Karpas-422 (cell line): ENCODE results near the gene ZNF625. TPM values are rescaled to one million over a fixed set of nuclear protein-coding genes. Genes with fewer than 3 reads are reported as not detected.
A peak's percentile ranks its signal among the peaks of the same experiment; 100 is the strongest.

Source experiments
- DNase-seq: peaks from one replicate; pipeline ENCODE4 v3.0.0-alpha.2; 2015
- H2AFZ ChIP-seq: fragments of 200-600 bp; sonication (generic); 2 replicates; pipeline ENCODE4 v1.6.1; 2014; ENCODE audit warnings: antibody characterized with exemption, low read length, mixed read lengths
- H3K27ac ChIP-seq: fragments of 200-600 bp; sonication (generic); 2 replicates; pipeline ENCODE4 v1.5.1; 2014; ENCODE audit warnings: mild to moderate bottlenecking, low read length, moderate library complexity
- H3K27me3 ChIP-seq: fragments of 200-600 bp; sonication (generic); 2 replicates; pipeline ENCODE4 v1.6.1; 2014; ENCODE audit warnings: low read length, mixed read lengths
- H3K36me3 ChIP-seq: fragments of 200-600 bp; sonication (generic); 2 replicates; pipeline ENCODE4 v1.6.1; 2014; ENCODE audit warnings: low read length, mixed read lengths; ENCODE audit not compliant: insufficient read depth
- H3K4me1 ChIP-seq: fragments of 200-600 bp; sonication (generic); 2 replicates; pipeline ENCODE4 v1.6.1; 2014; ENCODE audit warnings: mild to moderate bottlenecking, low read length, mixed read lengths
- H3K4me2 ChIP-seq: fragments of 200-600 bp; sonication (generic); 2 replicates; pipeline ENCODE4 v1.6.1; 2014; ENCODE audit warnings: low read length, low read depth, mild to moderate bottlenecking; ENCODE audit not compliant: poor library complexity, severe bottlenecking
- H3K4me3 ChIP-seq: fragments of 200-600 bp; sonication (generic); 2 replicates; pipeline ENCODE4 v1.5.1; 2014; ENCODE audit warnings: mild to moderate bottlenecking, antibody characterized with exemption, low read length, mixed read lengths
- H3K79me2 ChIP-seq: fragments of 200-600 bp; sonication (generic); 2 replicates; pipeline ENCODE4 v1.6.1; 2014; ENCODE audit warnings: mild to moderate bottlenecking, low read length, mixed read lengths
- H3K9ac ChIP-seq: fragments of 200-600 bp; sonication (generic); 2 replicates; pipeline ENCODE4 v1.6.0; 2014; ENCODE audit warnings: low read length
- H3K9me2 ChIP-seq: fragments of 200-600 bp; sonication (generic), shearing (Covaris generic); replicated peaks from 2 replicates; pipeline ENCODE4 v1.6.0; 2014; ENCODE audit warnings: mild to moderate bottlenecking, low read length, moderate library complexity; ENCODE audit not compliant: insufficient read depth
- H3K9me3 ChIP-seq: fragments of 300-700, 200-600 bp; sonication (generic); 2 replicates; pipeline ENCODE4 v1.6.1; 2014; ENCODE audit warnings: low read length, mixed read lengths
- H4K20me1 ChIP-seq: fragments of 200-600 bp; sonication (generic); 2 replicates; pipeline ENCODE4 v1.6.1; 2014; ENCODE audit warnings: mild to moderate bottlenecking, antibody characterized with exemption, low read length, low read depth; ENCODE audit not compliant: insufficient read depth
- total RNA-seq: library from RNA; depleted of rRNA; stranded (reverse); fragments of >200 nt; shearing (Covaris generic); gene quantifications from 2 replicates; pipeline ENCODE4 v1.2.3, GENCODE V29; 2014; ENCODE audit warnings: low replicate concordance

ZNF625 gene
- total RNA-seq, 1 experiment from 2014 or later = 9.7 TPM

DNA sequence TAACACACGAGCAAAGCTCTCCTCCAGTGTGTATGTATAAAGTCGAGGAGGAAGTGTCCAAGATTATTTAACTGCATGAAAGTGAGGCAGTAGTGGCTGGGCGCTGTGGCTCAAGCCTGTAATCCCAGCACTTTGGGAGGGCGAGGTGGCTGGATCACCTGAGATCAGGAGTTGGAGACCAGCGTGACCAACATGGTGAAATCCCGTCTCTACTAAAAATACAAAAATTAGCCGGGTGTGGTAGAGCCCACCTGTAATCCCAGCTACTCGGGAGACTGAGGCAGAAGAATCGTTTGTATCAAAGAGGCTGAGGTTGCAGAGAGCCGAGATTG lies 15.2 kb downstream of the ZNF625 start:
- H3K4me1 ChIP-seq = peaks cover 18% of the 10 kb centered on the region
- no peak for DNase-seq
- H3K4me2 ChIP-seq = peak overlapping the region; percentile 84
- H3K79me2 ChIP-seq = peaks cover 34% of the 10 kb centered on the region
- H3K27me3 ChIP-seq = no peaks in the 10 kb centered on the region
- peak overlapping the region; percentile 83; the same call in 1 of the 2 replicates for H3K4me3 ChIP-seq
- no peak overlapping the region for H3K27ac ChIP-seq
- H3K9ac ChIP-seq = no peak overlapping the region
- H3K9me2 ChIP-seq = no peaks in the 10 kb centered on the region
- no peaks in the 10 kb centered on the region for H4K20me1 ChIP-seq
- peaks cover 42% of the 10 kb centered on the region for H3K36me3 ChIP-seq
- H3K9me3 ChIP-seq = peaks cover 13% of the 10 kb centered on the region
- H2AFZ ChIP-seq = no peak overlapping the region

DNA sequence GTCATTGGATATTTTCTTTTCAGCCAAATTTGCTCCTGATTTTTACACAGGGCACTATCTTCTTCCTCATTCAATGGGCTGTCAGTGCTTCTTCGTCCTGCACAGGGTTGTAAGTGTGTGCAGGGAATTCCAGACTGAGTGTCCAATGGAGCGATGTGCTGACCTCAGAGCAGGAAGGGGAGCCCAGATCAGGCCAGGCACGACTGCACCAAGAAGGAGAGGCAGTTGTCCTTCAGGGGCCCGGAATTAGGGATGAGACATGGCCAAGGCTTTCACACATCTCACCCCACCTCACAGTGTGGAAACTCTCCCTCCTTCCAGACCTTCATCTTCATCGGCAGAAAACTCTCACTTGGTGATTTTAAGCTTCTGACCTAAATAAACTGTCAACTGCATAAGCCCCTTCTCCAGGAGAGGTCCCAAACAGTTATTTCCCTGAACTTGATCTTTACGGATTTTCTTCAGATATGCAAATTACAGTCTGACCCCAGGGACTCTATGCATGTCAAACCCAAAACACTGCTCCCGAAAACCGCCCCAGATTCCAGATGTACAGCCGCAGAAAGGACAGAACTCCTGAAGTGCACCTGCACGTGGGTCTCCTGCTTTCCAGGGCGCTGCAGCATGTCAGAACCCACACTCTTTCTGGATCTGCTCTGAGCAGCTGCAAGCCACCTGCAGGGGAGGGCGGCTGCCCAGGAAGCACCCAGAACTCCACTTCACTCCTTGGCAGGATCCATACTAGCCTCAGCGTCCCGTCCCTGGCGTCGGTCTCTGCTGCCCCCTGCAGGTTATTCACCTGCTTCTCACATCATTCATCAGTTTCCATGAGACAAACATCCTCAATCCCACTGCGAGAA lies 15.8 kb downstream of the ZNF625 start:
- no peaks in the 10 kb centered on the region for H3K27me3 ChIP-seq
- H3K4me1 ChIP-seq = peaks cover 18% of the 10 kb centered on the region
- peak overlapping the region; percentile 83 for H3K4me3 ChIP-seq
- H4K20me1 ChIP-seq = no peaks in the 10 kb centered on the region
- no peaks in the 10 kb centered on the region for H3K9me2 ChIP-seq
- H3K79me2 ChIP-seq = peaks cover 34% of the 10 kb centered on the region
- H3K9ac ChIP-seq = peak overlapping the region; percentile 84
- peak overlapping the region; percentile 84 for H3K4me2 ChIP-seq
- H3K9me3 ChIP-seq = peaks cover 7% of the 10 kb centered on the region
- H3K36me3 ChIP-seq = peaks cover 39% of the 10 kb centered on the region
- H3K27ac ChIP-seq = peak overlapping the region; percentile 44
- DNase-seq = peak; percentile 95
- H2AFZ ChIP-seq = peak overlapping the region; percentile 26; the same call in 1 of the 2 replicates

- H3K4me2 ChIP-seq = peak within 1 kb of the TSS; percentile 84
- peaks cover 18% of the 10 kb centered on the region for H3K4me1 ChIP-seq
- H2AFZ ChIP-seq = peak within 1 kb of the TSS; percentile 26; the same call in 1 of the 2 replicates
- peaks cover 34% of the 10 kb centered on the region for H3K79me2 ChIP-seq
- peak; percentile 98 for DNase-seq
- peak within 1 kb of the TSS; percentile 53 for H3K27ac ChIP-seq
- H3K9ac ChIP-seq = peak within 1 kb of the TSS; percentile 84
- no peaks in the 10 kb centered on the region for H3K9me2 ChIP-seq
- peaks cover 3% of the 10 kb centered on the region; the same call in 1 of the 2 replicates for H3K9me3 ChIP-seq
- H3K4me3 ChIP-seq = peak within 1 kb of the TSS; percentile 83
- no peaks in the 10 kb centered on the region for H3K27me3 ChIP-seq
- H4K20me1 ChIP-seq = no peaks in the 10 kb centered on the region
- peaks cover 39% of the 10 kb centered on the region for H3K36me3 ChIP-seq
Measured at GRCh38 chr19:12139885-12140544, 16.5 kb downstream of the ZNF625 start, which contains the start of gene ZNF20. Gene ZNF20 (minus strand): TSS chr19:12140350. CDS start chr19:12140182, 168 bp downstream.

DNA sequence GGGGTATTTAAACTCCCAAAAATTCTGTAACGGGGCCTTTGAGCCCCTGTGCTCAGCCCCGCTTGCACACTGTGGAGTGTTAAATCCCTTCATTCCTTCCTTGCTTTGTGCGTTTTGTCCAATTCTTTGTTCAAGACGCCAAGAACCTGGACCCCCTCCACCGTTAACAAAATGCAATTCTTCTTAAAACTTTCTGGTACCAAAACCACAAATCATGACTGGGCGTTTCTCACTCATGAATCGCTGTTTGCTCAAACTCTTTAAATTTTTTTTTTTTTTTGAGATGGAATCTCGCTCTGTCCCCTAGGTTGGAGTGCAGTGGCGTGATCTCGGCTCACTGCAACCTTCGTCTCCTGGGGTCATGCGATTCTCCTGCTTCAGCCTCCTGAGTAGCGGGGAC lies 17.3 kb downstream of the ZNF625 start:
- peaks cover 34% of the 10 kb centered on the region for H3K79me2 ChIP-seq
- H3K9me2 ChIP-seq = no peaks in the 10 kb centered on the region
- peak overlapping the region; percentile 53; the same call in 1 of the 2 replicates for H3K27ac ChIP-seq
- peaks cover 45% of the 10 kb centered on the region for H3K36me3 ChIP-seq
- peaks cover 18% of the 10 kb centered on the region for H3K4me1 ChIP-seq
- H3K4me3 ChIP-seq = peak overlapping the region; percentile 83
- H3K27me3 ChIP-seq = no peaks in the 10 kb centered on the region
- no peaks in the 10 kb centered on the region for H4K20me1 ChIP-seq
- H3K9me3 ChIP-seq = peaks cover 6% of the 10 kb centered on the region; the same call in 1 of the 2 replicates
- no peak overlapping the region for H2AFZ ChIP-seq
- DNase-seq = no peak
- peak overlapping the region; percentile 84 for H3K4me2 ChIP-seq
- H3K9ac ChIP-seq = peak overlapping the region; percentile 84

DNA sequence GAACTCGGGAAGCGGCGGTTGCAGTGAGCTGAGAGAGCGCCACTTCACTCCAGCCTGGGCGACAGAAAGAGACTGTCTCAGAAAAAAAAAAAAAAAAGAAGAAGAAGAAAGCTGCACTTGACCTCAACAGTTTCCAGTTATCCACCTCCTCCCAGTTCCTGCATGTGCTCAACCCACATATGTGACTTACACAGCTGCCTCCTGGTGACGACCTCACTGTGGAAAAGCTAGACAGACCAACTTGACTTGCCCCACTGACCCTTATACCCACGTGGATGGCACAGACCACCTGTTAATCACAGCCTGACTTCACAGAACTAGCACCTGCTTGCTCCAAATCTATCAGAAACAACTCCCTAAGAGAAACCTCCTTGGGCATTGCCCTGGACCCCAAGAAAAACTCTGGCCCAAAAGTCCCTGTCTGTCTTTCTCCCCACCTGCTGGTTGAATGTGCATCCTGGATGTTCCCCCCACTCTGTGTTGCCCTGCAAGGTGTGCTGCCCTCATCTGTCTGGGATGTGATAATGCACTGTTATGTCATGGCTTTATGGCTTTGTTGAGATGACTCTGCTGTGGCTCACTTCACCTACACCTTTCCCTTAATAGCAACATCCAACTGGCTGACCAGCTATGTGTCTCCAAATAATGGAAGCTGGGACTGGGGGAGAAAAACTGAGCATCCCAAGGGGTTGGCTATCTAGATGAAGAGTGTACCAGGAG lies 19.2 kb downstream of the ZNF625 start:
- Histone ChIP-seq H3K27me3 (no peaks in the 10 kb centered on the region), H3K9ac (no peak overlapping the region), H3K4me1 (peaks cover 18% of the 10 kb centered on the region), H4K20me1 (no peaks in the 10 kb centered on the region), H3K4me3 (no peak overlapping the region), H3K4me2 (no peak overlapping the region), H3K9me2 (no peaks in the 10 kb centered on the region), H3K9me3 (peaks cover 23% of the 10 kb centered on the region), H2AFZ (no peak overlapping the region), H3K79me2 (peaks cover 34% of the 10 kb centered on the region), H3K27ac (no peak overlapping the region), H3K36me3 (peaks cover 64% of the 10 kb centered on the region)
- peak; percentile 74 for DNase-seq

DNA sequence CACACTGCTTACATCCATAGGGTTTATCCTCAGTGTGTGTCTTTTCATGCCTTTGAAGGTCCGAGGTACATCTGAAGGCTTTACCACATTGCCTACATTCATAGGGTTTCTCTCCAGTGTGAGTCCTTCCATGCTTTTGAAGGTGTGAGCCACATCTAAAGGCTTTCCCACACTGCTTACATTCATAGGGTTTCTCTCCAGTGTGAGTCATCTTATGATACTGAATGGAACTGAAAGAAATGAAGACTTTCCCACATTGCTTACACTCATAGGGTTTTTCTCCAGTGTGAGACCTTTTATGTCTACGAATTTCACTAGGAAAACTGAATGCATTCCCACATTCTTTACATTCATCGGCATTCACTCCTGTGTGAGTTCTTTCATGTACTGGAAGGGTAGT lies 23.5 kb downstream of the ZNF625 start:
- no peaks in the 10 kb centered on the region for H3K9me2 ChIP-seq
- DNase-seq = no peak
- no peak overlapping the region for H2AFZ ChIP-seq
- H4K20me1 ChIP-seq = no peaks in the 10 kb centered on the region
- H3K4me3 ChIP-seq = no peak overlapping the region
- no peaks in the 10 kb centered on the region for H3K27me3 ChIP-seq
- H3K36me3 ChIP-seq = peaks cover 76% of the 10 kb centered on the region
- no peak overlapping the region for H3K27ac ChIP-seq
- no peaks in the 10 kb centered on the region for H3K4me1 ChIP-seq
- H3K79me2 ChIP-seq = peaks cover 14% of the 10 kb centered on the region
- H3K4me2 ChIP-seq = no peak overlapping the region
- no peak overlapping the region for H3K9ac ChIP-seq
- peaks cover 37% of the 10 kb centered on the region for H3K9me3 ChIP-seq

GRCh38 chr19:12126707-12127106 lies 29.8 kb downstream of the ZNF625 start:
- DNase-seq = peak; percentile 61
- no peak overlapping the region for H2AFZ ChIP-seq
- H4K20me1 ChIP-seq = no peaks in the 10 kb centered on the region
- H3K36me3 ChIP-seq = peaks cover 18% of the 10 kb centered on the region
- no peaks in the 10 kb centered on the region for H3K9me2 ChIP-seq
- no peaks in the 10 kb centered on the region for H3K79me2 ChIP-seq
- H3K27ac ChIP-seq = no peak overlapping the region
- H3K4me1 ChIP-seq = no peaks in the 10 kb centered on the region
- H3K4me2 ChIP-seq = no peak overlapping the region
- H3K9me3 ChIP-seq = peaks cover 8% of the 10 kb centered on the region
- H3K9ac ChIP-seq = no peak overlapping the region
- no peak overlapping the region for H3K4me3 ChIP-seq
- no peaks in the 10 kb centered on the region for H3K27me3 ChIP-seq
